Measurements from ENCODE around the gene SMARCE1.

- no peak for TF ChIP-seq CHD1 (IDR thresholded peaks at IDR 0.05; ENCODE audit: low read depth, low read length)
- TF ChIP-seq FOS (IDR thresholded peaks at IDR 0.05; ENCODE audit: low read depth, low read length): no peak
- no peak for TF ChIP-seq MAFK (IDR thresholded peaks at IDR 0.05; ENCODE audit: low read depth, low read length)
Measured at GRCh38 chr17:40621578-40621977, 26.0 kb downstream of the SMARCE1 start.

Data from IMR-90 (cell line).